NCI-H187 (cell line): ENCODE measurements around the gene TOMM70.
"Not testable (repeated sequence)": the region's sequence is repeated elsewhere in the genome, so short reads cannot be mapped to it uniquely, and the experiment has no call there.

ENCODE experiments used
- DNase-seq, 2 experiments: peaks; one replicate each; lab custom pipeline; 2025; lab: John Stamatoyannopoulos, UW

TOMM70 gene

GRCh38 chr3:100361897-100362296 lies 39.0 kb downstream of the TOMM70 start:
- no peak for DNase-seq

GRCh38 chr3:100360757-100361496 lies 40.0 kb downstream of the TOMM70 start:
- DNase-seq: no peak

- DNase-seq: no peak
Measured at GRCh38 chr3:100359035-100359434, 41.9 kb downstream of the TOMM70 start.

GRCh38 chr3:100358413-100358812 lies 42.5 kb downstream of the TOMM70 start:
- DNase-seq: no peak

GRCh38 chr3:100354850-100355249 lies 46.0 kb downstream of the TOMM70 start:
- no peak for DNase-seq

GRCh38 chr3:100352296-100353231 lies 48.3 kb downstream of the TOMM70 start:
- no peak for DNase-seq

GRCh38 chr3:100351770-100352169 lies 49.1 kb downstream of the TOMM70 start:
- DNase-seq: not testable (repeated sequence)

GRCh38 chr3:100348727-100349126 lies 52.2 kb downstream of the TOMM70 start:
- no peak for DNase-seq

GRCh38 chr3:100340527-100340926 lies 60.4 kb downstream of the TOMM70 start:
- no peak for DNase-seq

- DNase-seq: no peak
Measured at GRCh38 chr3:100339786-100340185, 61.1 kb downstream of the TOMM70 start.

GRCh38 chr3:100338911-100339310 lies 62.0 kb downstream of the TOMM70 start:
- no peak for DNase-seq

GRCh38 chr3:100336229-100336628 lies 64.7 kb downstream of the TOMM70 start:
- DNase-seq: not testable (repeated sequence)

GRCh38 chr3:100335434-100335833 lies 65.5 kb downstream of the TOMM70 start:
- DNase-seq: peak in 1 of 2 experiments; percentile 1

GRCh38 chr3:100334488-100335351 lies 66.2 kb downstream of the TOMM70 start, which contains the start of gene NIT2:
TSS of gene NIT2 (plus strand) at chr3:100334757. CDS start at chr3:100334792, 35 bp downstream.
- DNase-seq: peak; percentile 41 to 49

- DNase-seq: no peak
Measured at GRCh38 chr3:100333970-100334487, 66.9 kb downstream of the TOMM70 start.

- DNase-seq: no peak
Measured at GRCh38 chr3:100333051-100333450, 67.8 kb downstream of the TOMM70 start.

GRCh38 chr3:100331660-100332059 lies 69.2 kb downstream of the TOMM70 start:
- no peak for DNase-seq

- DNase-seq: no peak
Measured at GRCh38 chr3:100330651-100331050, 70.2 kb downstream of the TOMM70 start.

GRCh38 chr3:100329800-100330489 lies 70.9 kb downstream of the TOMM70 start:
- DNase-seq: no peak

- not testable (repeated sequence) for DNase-seq
Measured at GRCh38 chr3:100327377-100327776, 73.5 kb downstream of the TOMM70 start.

- DNase-seq: no peak
Measured at GRCh38 chr3:100325827-100326226, 75.1 kb downstream of the TOMM70 start.
